Body of pancreas (tissue), 4 donors: Measurements from ENCODE around the gene DNAJB6. TPM values are rescaled to one million over a fixed set of nuclear protein-coding genes. Genes with fewer than 3 reads are reported as not detected.

Experiments used
- ATAC-seq: fragments of 150-250 bp; one replicate; pipeline ENCODE4 v1.9.1; 2016
- DNase-seq, 4 donors: peaks; one replicate each; pipeline ENCODE4 v3.0.0-alpha.2; 2019
- H3K27ac ChIP-seq, 4 donors: fragments of 200-600 bp; sonication (generic); 1 replicate in 3 of 4; 2 replicates in 1 of 4; pipeline versions ENCODE4 v1.5.1 to v1.6.1; 2016 to 2019; ENCODE audit warnings: mild to moderate bottlenecking in 1 of 4, mixed read lengths in 1 of 4, moderate library complexity in 1 of 4
- H3K27me3 ChIP-seq, 2 donors: fragments of 200-600 bp; sonication (generic); one replicate each; pipeline ENCODE4 v1.6.0; 2016; ENCODE audit warnings: mild to moderate bottlenecking in 1 of 2
- H3K36me3 ChIP-seq, 2 donors: fragments of 200-600 bp; sonication (generic); replicated peaks in 1 of 2; 2 replicates each; pipeline ENCODE4 v1.5.1; 2016; ENCODE audit warnings: low read depth in 2 of 2; ENCODE audit not compliant: insufficient read depth in 1 of 2
- H3K4me1 ChIP-seq: fragments of 200-600 bp; sonication (generic); one replicate; pipeline ENCODE4 v1.6.0; 2016
- H3K4me3 ChIP-seq, 2 donors: fragments of 200-600 bp; sonication (generic); 1 replicate in 1 of 2; 2 replicates in 1 of 2; pipeline ENCODE4 v1.5.1; 2016 to 2019
- H3K9me3 ChIP-seq, 3 donors: fragments of 200-600 bp; sonication (generic); 1 replicate in 2 of 3; 2 replicates in 1 of 3; pipeline ENCODE4 v1.5.1; 2016
- POLR2A ChIP-seq, 3 donors: fragments of 450-650 bp; IDR thresholded peaks; one replicate each; pipeline ENCODE4 v1.6.1; 2016; ENCODE audit warnings: antibody characterized with exemption in 3 of 3, mild to moderate bottlenecking in 2 of 3
- WGBS, 2 donors: methylation state at CpG; one replicate each; pipeline ENCODE4 v1.1.5; 2017; 5-methylcytosine and 5-hydroxymethylcytosine counted together
- intact Hi-C: fragments of 100-400 bp; cut with DNase I; formaldehyde crosslinking; loops from one replicate; pipeline ENCODE4 v1.15.1; 2023
- total RNA-seq, 2 donors: library from RNA; depleted of rRNA; stranded (reverse); fragments of >200 nt; gene quantifications; one replicate each; pipeline ENCODE4 v1.1.0, GENCODE V29; 2016
- TF ChIP-seq, protein P1 (sequence below), 7 experiments: fragments of 450-650 bp in 4 of 7; fragments of 200-600 bp in 3 of 7; sonication (generic) in 3 of 7; IDR thresholded peaks; one replicate each; pipeline ENCODE4 v1.5.1; 2016 to 2019; ENCODE audit warnings: antibody characterized with exemption in 7 of 7

The DNAJB6 gene
- total RNA-seq, 2 donors from 2014 or later = 26.5 to 32.0 TPM

DNA sequence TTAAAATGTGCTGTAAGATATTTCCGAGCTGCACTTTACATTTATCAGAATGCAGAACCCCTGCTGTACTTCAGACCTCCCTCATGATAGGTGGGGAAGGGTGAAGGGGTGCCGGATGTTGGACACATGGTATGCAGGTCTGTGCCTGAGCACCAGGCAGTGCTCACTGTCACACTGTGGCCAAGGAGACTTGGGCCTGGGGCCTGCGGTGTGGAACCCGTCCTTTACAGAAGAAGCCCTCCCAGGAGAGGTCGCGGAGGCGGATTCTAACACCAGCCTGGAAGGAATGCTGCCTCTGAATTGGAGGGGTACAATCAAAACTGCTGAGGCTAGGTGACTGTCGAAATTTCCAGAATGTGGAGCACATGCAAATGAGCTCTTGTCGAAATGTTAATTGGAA, 34.5 kb downstream of the DNAJB6 start:
- H3K27me3 ChIP-seq = no peaks in the 10 kb centered on the region
- peaks cover 13 to 32% of the 10 kb centered on the region in 2 donors for H3K36me3 ChIP-seq
- TF ChIP-seq, protein P1, sequence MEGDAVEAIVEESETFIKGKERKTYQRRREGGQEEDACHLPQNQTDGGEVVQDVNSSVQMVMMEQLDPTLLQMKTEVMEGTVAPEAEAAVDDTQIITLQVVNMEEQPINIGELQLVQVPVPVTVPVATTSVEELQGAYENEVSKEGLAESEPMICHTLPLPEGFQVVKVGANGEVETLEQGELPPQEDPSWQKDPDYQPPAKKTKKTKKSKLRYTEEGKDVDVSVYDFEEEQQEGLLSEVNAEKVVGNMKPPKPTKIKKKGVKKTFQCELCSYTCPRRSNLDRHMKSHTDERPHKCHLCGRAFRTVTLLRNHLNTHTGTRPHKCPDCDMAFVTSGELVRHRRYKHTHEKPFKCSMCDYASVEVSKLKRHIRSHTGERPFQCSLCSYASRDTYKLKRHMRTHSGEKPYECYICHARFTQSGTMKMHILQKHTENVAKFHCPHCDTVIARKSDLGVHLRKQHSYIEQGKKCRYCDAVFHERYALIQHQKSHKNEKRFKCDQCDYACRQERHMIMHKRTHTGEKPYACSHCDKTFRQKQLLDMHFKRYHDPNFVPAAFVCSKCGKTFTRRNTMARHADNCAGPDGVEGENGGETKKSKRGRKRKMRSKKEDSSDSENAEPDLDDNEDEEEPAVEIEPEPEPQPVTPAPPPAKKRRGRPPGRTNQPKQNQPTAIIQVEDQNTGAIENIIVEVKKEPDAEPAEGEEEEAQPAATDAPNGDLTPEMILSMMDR (IDR thresholded peaks at IDR 0.05) = no peak
- no peak for TF ChIP-seq POLR2A (IDR thresholded peaks at IDR 0.05)
- 92 to 96% methylated on average over 9 of the region's 9 CpGs for WGBS, 2 donors
- no peaks in the 10 kb centered on the region for H3K4me1 ChIP-seq
- DNase-seq (no peak), ATAC-seq (no peak)
- intact Hi-C loops = no loop called here
- H3K9me3 ChIP-seq = no peaks in the 10 kb centered on the region
- H3K27ac ChIP-seq = no peak overlapping the region
- no peak overlapping the region for H3K4me3 ChIP-seq

DNA sequence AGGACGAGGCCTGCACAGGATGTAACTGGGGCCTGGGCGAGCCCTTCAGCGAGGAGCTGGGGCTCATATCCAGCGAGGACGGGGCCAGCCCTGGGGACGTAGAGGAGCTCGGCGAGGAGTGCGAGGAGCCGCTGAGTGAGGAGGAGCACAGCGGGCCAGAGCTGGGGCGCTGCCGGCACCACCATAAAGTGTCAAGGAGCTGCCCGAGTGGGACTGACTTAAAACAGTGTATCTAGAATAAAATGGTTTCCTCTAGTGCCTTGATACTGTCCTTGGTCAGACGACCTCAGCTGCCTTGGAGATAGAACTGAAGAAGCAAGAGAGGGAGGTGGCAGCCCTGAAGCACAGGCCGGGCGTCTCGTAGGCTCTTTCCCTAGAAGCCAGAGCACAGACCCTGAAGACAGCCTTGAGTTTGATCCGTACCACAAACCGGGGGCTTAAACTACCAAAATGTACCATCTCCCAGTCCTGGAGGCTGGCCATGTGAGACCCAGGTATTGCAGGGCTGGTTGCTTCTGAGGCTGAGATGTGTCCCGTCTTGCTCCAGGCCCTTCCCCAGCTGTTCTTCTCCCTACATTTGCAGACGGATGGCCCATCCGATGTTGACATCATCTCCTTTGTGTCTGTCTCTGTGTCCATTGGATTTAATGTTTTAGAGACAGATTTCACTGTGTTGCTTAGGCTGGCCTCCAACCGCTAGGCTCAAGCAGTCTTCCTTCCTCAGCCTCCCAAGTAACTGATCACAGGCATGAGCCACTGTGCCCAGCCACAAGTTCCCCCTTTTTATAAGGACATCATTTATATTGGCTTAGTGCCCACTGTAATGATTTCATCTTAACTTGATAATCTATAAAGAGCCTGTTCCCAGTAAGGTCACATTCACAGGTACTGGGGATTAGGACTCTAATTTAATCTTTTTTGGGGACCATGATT, 35.8 kb downstream of the DNAJB6 start:
- intact Hi-C loops = no loop called here
- TF ChIP-seq, protein P1 (IDR thresholded peaks at IDR 0.05) = no peak
- TF ChIP-seq POLR2A (IDR thresholded peaks at IDR 0.05) = no peak
- 83 to 91% methylated on average over 19 to 24 of the region's 24 CpGs for WGBS, 2 donors
- Histone ChIP-seq H3K36me3 (peaks cover 13 to 27% of the 10 kb centered on the region in 2 donors), H3K27ac (no peak overlapping the region), H3K4me1 (no peaks in the 10 kb centered on the region), H3K9me3 (no peaks in the 10 kb centered on the region), H3K4me3 (no peak overlapping the region), H3K27me3 (no peaks in the 10 kb centered on the region)
- DNase-seq (no peak), ATAC-seq (no peak)

DNA sequence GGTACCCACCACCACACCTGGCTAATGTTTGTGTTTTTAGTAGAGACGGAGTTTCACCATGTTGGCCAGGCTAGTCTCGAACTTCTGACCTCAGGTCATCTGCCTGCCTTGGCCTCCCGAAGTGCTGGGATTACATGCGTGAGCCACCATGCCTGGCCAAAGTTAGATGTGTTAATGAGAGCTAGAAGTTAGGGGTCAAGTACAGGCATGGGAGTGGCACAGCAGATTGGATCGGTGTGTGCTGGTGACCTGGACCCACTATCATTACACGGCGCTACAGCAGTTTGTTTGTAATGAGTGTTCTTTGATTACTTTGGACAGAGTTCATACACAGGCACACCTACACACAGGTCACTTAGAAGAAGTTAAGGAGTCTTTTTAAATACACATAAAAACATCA, 36.7 kb downstream of the DNAJB6 start:
- H3K36me3 ChIP-seq = peaks cover 12 to 18% of the 10 kb centered on the region in 2 donors
- TF ChIP-seq, protein P1 (IDR thresholded peaks at IDR 0.05) = no peak
- TF ChIP-seq POLR2A (IDR thresholded peaks at IDR 0.05) = no peak
- ATAC-seq (no peak), DNase-seq (no peak)
- H3K9me3 ChIP-seq = no peaks in the 10 kb centered on the region
- intact Hi-C loops = no loop called here
- 70% methylated on average over 7 of the region's 7 CpGs for WGBS, 2 donors
- H3K27me3 ChIP-seq = no peaks in the 10 kb centered on the region
- H3K27ac ChIP-seq = no peak overlapping the region
- H3K4me1 ChIP-seq = no peaks in the 10 kb centered on the region
- no peak overlapping the region for H3K4me3 ChIP-seq

GRCh38 chr7:157375410-157375809, 38.6 kb downstream of the DNAJB6 start:
- Histone ChIP-seq H3K4me1 (no peaks in the 10 kb centered on the region), H3K4me3 (no peak overlapping the region), H3K36me3 (peaks cover 8% of the 10 kb centered on the region in 2 donors), H3K27me3 (no peaks in the 10 kb centered on the region), H3K27ac (no peak overlapping the region), H3K9me3 (no peaks in the 10 kb centered on the region)
- ATAC-seq (no peak), DNase-seq (no peak)
- intact Hi-C loops = no loop called here
- WGBS, 2 donors = 91% methylated on average over 7 of the region's 7 CpGs
- TF ChIP-seq, protein P1 (IDR thresholded peaks at IDR 0.05) = no peak
- TF ChIP-seq POLR2A (IDR thresholded peaks at IDR 0.05) = no peak
